HCT116 (cell line): Measurements from ENCODE around the gene HACD1. TPM values are rescaled to one million over a fixed set of nuclear protein-coding genes. Genes with fewer than 3 reads are reported as not detected.

Experiments used
- ATAC-seq: fragments of 200-7000 bp; cut with Tn5 transposase; 2 replicates; pipeline ENCODE4 v1.9.1; 2020; ENCODE audit warnings: mild to moderate bottlenecking, moderate library complexity
- BruUV-seq: library from RNA; stranded (reverse); fragments of 400-500 nt; replicated peaks from 2 replicates; lab custom pipeline; 2021; lab: Mats Ljungman, UMichigan
- CTCF ChIA-PET: fragments of 300-600 bp; sonication (Branson Sonifier 250); formaldehyde crosslinking; loops from one replicate; lab custom pipeline; 2021; ENCODE audit warnings: antibody characterized with exemption; lab: Charles Lee
- POLR2A ChIA-PET: fragments of 300-600, 350-600 bp; sonication (Branson Sonifier 250); formaldehyde crosslinking; loops from one replicate; lab custom pipeline; 2021; ENCODE audit warnings: antibody characterized with exemption; lab: Charles Lee
- RAD21 ChIA-PET, 2 experiments: fragments of 300-600 bp; sonication (Branson Sonifier 250); formaldehyde crosslinking; loops; one replicate each; lab custom pipeline; 2023; ENCODE audit warnings: low total read pairs in 2 of 2; ENCODE audit not compliant: uncharacterized antibody in 2 of 2, unreplicated experiment in 2 of 2, low non-redundant PET in 1 of 2; lab: Charles Lee
- DNase-seq: peaks from one replicate; pipeline ENCODE4 v3.0.0-alpha.2; 2010; ENCODE audit warnings: low read depth, low spot score
- H2AFZ ChIP-seq: fragments of 200-600 bp; shearing (Covaris generic), sonication (generic); 2 replicates; pipeline ENCODE4 v1.6.1; 2017; ENCODE audit warnings: low read depth, mixed run types, mixed read lengths, antibody characterized with exemption, low read length; ENCODE audit not compliant: poor library complexity, severe bottlenecking
- H3K27ac ChIP-seq: 2 replicates; pipeline ENCODE4 v1.5.1; 2012; ENCODE audit warnings: low read depth, low read length
- H3K27me3 ChIP-seq: fragments of 200-600 bp; sonication (generic); 2 replicates; pipeline ENCODE4 v1.6.1; 2016; ENCODE audit warnings: mixed run types, low read length, mixed read lengths; ENCODE audit not compliant: insufficient read depth
- H3K36me3 ChIP-seq, 2 experiments: fragments of 200-500 bp in 1 of 2; fragments of 200-600 bp in 1 of 2; sonication (Bioruptor generic) in 1 of 2; sonication (generic) in 1 of 2; 2 replicates each; pipeline versions ENCODE4 v1.5.1 to v1.6.1; 2014 to 2016; ENCODE audit warnings: low read length in 2 of 2, inconsistent platforms in 1 of 2, mixed read lengths in 1 of 2, mixed run types in 1 of 2; ENCODE audit not compliant: insufficient read depth in 2 of 2, control insufficient read depth in 1 of 2
- H3K4me1 ChIP-seq, 2 experiments: fragments of 200-600 bp in 1 of 2; sonication (generic) in 1 of 2; 2 replicates each; pipeline versions ENCODE4 v1.5.1 to v1.6.1; 2012 to 2017; ENCODE audit warnings: low read length in 2 of 2, inconsistent platforms in 1 of 2, mild to moderate bottlenecking in 1 of 2, mixed read lengths in 1 of 2, mixed run types in 1 of 2, moderate library complexity in 1 of 2; ENCODE audit not compliant: insufficient read depth in 2 of 2, control insufficient read depth in 1 of 2
- H3K4me2 ChIP-seq: fragments of 200-600 bp; sonication (generic); 2 replicates; pipeline ENCODE4 v1.6.1; 2017; ENCODE audit warnings: mixed run types, low read length, mixed read lengths
- H3K4me3 ChIP-seq, 2 experiments: fragments of 200-600 bp in 1 of 2; sonication (generic) in 1 of 2; replicated peaks in 1 of 2; 2 replicates each; pipeline ENCODE4 v1.5.1; 2011 to 2016; ENCODE audit warnings: low read length in 2 of 2, control low read depth in 1 of 2, low read depth in 1 of 2, mild to moderate bottlenecking in 1 of 2, mixed read lengths in 1 of 2, mixed run types in 1 of 2
- H3K79me2 ChIP-seq: fragments of 200-600 bp; sonication (generic); 2 replicates; pipeline ENCODE4 v1.6.1; 2017; ENCODE audit warnings: mild to moderate bottlenecking, mixed run types, low read length, moderate library complexity, mixed read lengths; ENCODE audit not compliant: insufficient read depth
- H3K9ac ChIP-seq: fragments of 200-600 bp; sonication (generic); 2 replicates; pipeline ENCODE4 v1.6.1; 2016; ENCODE audit warnings: low read length, mixed read lengths
- H3K9me2 ChIP-seq: fragments of 200-600 bp; sonication (generic), shearing (Covaris generic); 2 replicates; pipeline ENCODE4 v1.6.1; 2017; ENCODE audit warnings: mixed run types, mild to moderate bottlenecking, moderate library complexity; ENCODE audit not compliant: insufficient read depth
- H3K9me3 ChIP-seq, 2 experiments: fragments of 200-500 bp in 1 of 2; fragments of 200-600 bp in 1 of 2; sonication (Bioruptor generic) in 1 of 2; sonication (generic) in 1 of 2; 2 replicates each; pipeline ENCODE4 v1.6.1; 2014 to 2017; ENCODE audit warnings: low read length in 2 of 2, mixed read lengths in 2 of 2, inconsistent platforms in 1 of 2, low read depth in 1 of 2, mild to moderate bottlenecking in 1 of 2, mixed run types in 1 of 2, moderate library complexity in 1 of 2; ENCODE audit not compliant: control insufficient read depth in 1 of 2, insufficient read depth in 1 of 2
- H4K20me1 ChIP-seq: fragments of 200-600 bp; sonication (generic), shearing (Covaris generic); 2 replicates; pipeline ENCODE4 v1.6.1; 2017; ENCODE audit warnings: mixed run types, mild to moderate bottlenecking, moderate library complexity; ENCODE audit not compliant: insufficient read depth
- EGR1 ChIP-seq: IDR thresholded peaks from 2 replicates; pipeline ENCODE4 v1.6.1; 2012; ENCODE audit warnings: low read depth
- ELF1 ChIP-seq: IDR thresholded peaks from 2 replicates; pipeline ENCODE4 v1.6.1; 2012; ENCODE audit warnings: low read depth, borderline replicate concordance
- EZH2phosphoT487 ChIP-seq: fragments of 200-600 bp; IDR thresholded peaks from 2 replicates; pipeline ENCODE4 v1.6.1; 2018; ENCODE audit warnings: antibody characterized with exemption, borderline replicate concordance
- FOSL1 ChIP-seq: IDR thresholded peaks from 2 replicates; pipeline ENCODE4 v1.6.1; 2012; ENCODE audit warnings: low read depth
- JUND ChIP-seq: IDR thresholded peaks from 2 replicates; pipeline ENCODE4 v1.6.1; 2012
- POLR2A ChIP-seq: IDR thresholded peaks from 2 replicates; pipeline ENCODE4 v1.7.0; 2011; ENCODE audit warnings: borderline replicate concordance; ENCODE audit not compliant: insufficient read depth, insufficient read length; ENCODE audit errors: extremely low read depth
- POLR2AphosphoS5 ChIP-seq: IDR thresholded peaks from 2 replicates; pipeline ENCODE4 v1.6.1; 2011; ENCODE audit warnings: mild to moderate bottlenecking, low read depth, low read length, moderate library complexity
- RAD21 ChIP-seq: IDR thresholded peaks from 2 replicates; pipeline ENCODE4 v1.6.1; 2012; ENCODE audit warnings: low read depth, mild to moderate bottlenecking
- SIN3A ChIP-seq: IDR thresholded peaks from 2 replicates; pipeline ENCODE4 v1.6.1; 2012; ENCODE audit warnings: low read depth
- YY1 ChIP-seq: IDR thresholded peaks from 2 replicates; pipeline ENCODE4 v1.6.1; 2011; ENCODE audit warnings: low read length, low read depth, moderate library complexity, mild to moderate bottlenecking; ENCODE audit not compliant: insufficient replicate concordance; ENCODE audit errors: extremely low read depth
- intact Hi-C: fragments of 100-400 bp; cut with micrococcal nuclease; formaldehyde crosslinking; loops from 2 replicates; pipeline ENCODE4 v1.10.0; 2022
- total RNA-seq: library from RNA; stranded (reverse); gene quantifications from one replicate; pipeline ENCODE4 v1.2.1, GENCODE V29; 2021; ENCODE audit not compliant: unreplicated experiment
- TF ChIP-seq, protein P1 (sequence below): IDR thresholded peaks from 2 replicates; pipeline ENCODE4 v1.6.1; 2012
- TF ChIP-seq, protein P2 (sequence below): IDR thresholded peaks from 2 replicates; pipeline ENCODE4 v1.6.1; 2011; ENCODE audit warnings: mild to moderate bottlenecking, low read length, moderate library complexity; ENCODE audit not compliant: insufficient replicate concordance; ENCODE audit errors: extremely low read depth
- TF ChIP-seq, protein P3 (sequence below), 3 experiments: fragments of 200-600 bp in 1 of 3; sonication (generic) in 1 of 3; IDR thresholded peaks in 2 of 3; conservative IDR thresholded peaks in 1 of 3; 2 replicates each; pipeline ENCODE4 v1.5.1; 2012 to 2017; ENCODE audit warnings: low read depth in 2 of 3, low read length in 2 of 3, antibody characterized with exemption in 1 of 3, borderline replicate concordance in 1 of 3, control low read depth in 1 of 3, mild to moderate bottlenecking in 1 of 3, mixed read lengths in 1 of 3, mixed run types in 1 of 3, moderate library complexity in 1 of 3; ENCODE audit not compliant: insufficient read depth in 1 of 3

Gene HACD1
- total RNA-seq, 1 experiment from 2014 or later: 21.6 TPM

DNA sequence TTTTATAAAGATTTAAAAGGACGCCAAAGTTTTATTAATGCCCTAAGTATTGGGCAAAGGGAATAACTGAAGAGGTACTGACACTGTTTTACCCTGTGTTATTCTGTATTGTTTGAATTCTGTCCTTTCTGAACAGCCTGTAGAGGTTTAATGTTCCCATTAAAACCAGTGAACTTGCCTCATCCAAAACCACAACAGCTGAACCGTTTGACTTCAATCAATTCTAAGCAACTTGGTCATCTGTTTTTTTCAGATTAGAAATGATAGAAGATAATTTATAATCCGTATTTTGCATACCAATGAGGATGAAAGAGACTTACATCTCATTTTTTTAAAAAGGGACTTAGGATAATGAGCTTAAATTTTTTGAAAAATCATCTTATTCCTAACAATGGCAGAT, 40.4 kb downstream of the HACD1 start:
- TF ChIP-seq, protein P1, sequence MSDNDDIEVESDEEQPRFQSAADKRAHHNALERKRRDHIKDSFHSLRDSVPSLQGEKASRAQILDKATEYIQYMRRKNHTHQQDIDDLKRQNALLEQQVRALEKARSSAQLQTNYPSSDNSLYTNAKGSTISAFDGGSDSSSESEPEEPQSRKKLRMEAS: no peak
- TF ChIP-seq RAD21: no peak
- TF ChIP-seq, protein P2, sequence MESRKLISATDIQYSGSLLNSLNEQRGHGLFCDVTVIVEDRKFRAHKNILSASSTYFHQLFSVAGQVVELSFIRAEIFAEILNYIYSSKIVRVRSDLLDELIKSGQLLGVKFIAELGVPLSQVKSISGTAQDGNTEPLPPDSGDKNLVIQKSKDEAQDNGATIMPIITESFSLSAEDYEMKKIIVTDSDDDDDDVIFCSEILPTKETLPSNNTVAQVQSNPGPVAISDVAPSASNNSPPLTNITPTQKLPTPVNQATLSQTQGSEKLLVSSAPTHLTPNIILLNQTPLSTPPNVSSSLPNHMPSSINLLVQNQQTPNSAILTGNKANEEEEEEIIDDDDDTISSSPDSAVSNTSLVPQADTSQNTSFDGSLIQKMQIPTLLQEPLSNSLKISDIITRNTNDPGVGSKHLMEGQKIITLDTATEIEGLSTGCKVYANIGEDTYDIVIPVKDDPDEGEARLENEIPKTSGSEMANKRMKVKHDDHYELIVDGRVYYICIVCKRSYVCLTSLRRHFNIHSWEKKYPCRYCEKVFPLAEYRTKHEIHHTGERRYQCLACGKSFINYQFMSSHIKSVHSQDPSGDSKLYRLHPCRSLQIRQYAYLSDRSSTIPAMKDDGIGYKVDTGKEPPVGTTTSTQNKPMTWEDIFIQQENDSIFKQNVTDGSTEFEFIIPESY: no peak
- no peak for TF ChIP-seq POLR2AphosphoS5
- TF ChIP-seq SIN3A: no peak
- Histone ChIP-seq H3K4me2 (no peak overlapping the region), H3K79me2 (no peaks in the 10 kb centered on the region), H4K20me1 (no peaks in the 10 kb centered on the region), H3K9me3 (no peaks in the 10 kb centered on the region), H3K4me1 (no peaks in the 10 kb centered on the region), H3K9me2 (no peaks in the 10 kb centered on the region), H3K9ac (no peak overlapping the region), H3K36me3 (no peaks in the 10 kb centered on the region), H2AFZ (no peak overlapping the region), H3K4me3 (no peak overlapping the region), H3K27ac (no peak overlapping the region), H3K27me3 (no peaks in the 10 kb centered on the region)
- ChIA-PET POLR2A (no interaction called here), RAD21 (no interaction called here), CTCF (no interaction called here)
- DNase-seq: no peak
- ATAC-seq: no peak
- intact Hi-C loops: no loop called here
- no TSS peak for BruUV-seq

DNA sequence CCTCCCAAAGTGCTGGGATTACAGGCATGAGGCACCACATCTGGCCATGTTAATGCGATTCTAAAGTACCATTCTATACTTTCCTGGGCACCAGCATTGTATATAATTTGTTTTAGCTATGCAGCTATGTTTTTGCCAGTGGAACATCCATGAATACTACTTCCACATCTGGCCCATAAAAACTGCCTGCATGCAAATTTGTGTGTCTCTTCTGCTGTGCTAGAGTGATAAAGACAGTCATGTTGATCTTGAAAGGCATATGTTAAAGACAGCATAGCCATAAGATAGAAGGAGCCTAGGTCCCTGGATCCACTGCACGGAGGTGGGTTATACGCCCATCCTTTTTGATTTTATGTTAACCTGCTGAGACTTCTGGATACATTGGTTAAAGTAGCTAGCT, 52.3 kb downstream of the HACD1 start:
- no peaks in the 10 kb centered on the region for H3K4me1 ChIP-seq
- H3K79me2 ChIP-seq: no peaks in the 10 kb centered on the region
- no peaks in the 10 kb centered on the region for H3K9me2 ChIP-seq
- no peak overlapping the region for H3K4me3 ChIP-seq
- intact Hi-C loops: no loop called here
- no peaks in the 10 kb centered on the region for H3K36me3 ChIP-seq
- H3K9me3 ChIP-seq: no peaks in the 10 kb centered on the region
- no peaks in the 10 kb centered on the region for H4K20me1 ChIP-seq
- POLR2A ChIA-PET: no interaction called here
- H3K27ac ChIP-seq: no peak overlapping the region
- no peak overlapping the region for H3K4me2 ChIP-seq
- BruUV-seq: no TSS peak
- RAD21 ChIA-PET: no interaction called here
- CTCF ChIA-PET: no interaction called here
- H2AFZ ChIP-seq: no peak overlapping the region
- no peaks in the 10 kb centered on the region for H3K27me3 ChIP-seq
- no peak for DNase-seq
- ATAC-seq: no peak
- H3K9ac ChIP-seq: no peak overlapping the region
- TF ChIP-seq ELF1 (no peak), POLR2AphosphoS5 (no peak), EGR1 (no peak), EZH2phosphoT487 (no peak), JUND (no peak), POLR2A (no peak), YY1 (no peak), SIN3A (no peak), FOSL1 (no peak)
- TF ChIP-seq, protein P2: no peak
- TF ChIP-seq, protein P3, sequence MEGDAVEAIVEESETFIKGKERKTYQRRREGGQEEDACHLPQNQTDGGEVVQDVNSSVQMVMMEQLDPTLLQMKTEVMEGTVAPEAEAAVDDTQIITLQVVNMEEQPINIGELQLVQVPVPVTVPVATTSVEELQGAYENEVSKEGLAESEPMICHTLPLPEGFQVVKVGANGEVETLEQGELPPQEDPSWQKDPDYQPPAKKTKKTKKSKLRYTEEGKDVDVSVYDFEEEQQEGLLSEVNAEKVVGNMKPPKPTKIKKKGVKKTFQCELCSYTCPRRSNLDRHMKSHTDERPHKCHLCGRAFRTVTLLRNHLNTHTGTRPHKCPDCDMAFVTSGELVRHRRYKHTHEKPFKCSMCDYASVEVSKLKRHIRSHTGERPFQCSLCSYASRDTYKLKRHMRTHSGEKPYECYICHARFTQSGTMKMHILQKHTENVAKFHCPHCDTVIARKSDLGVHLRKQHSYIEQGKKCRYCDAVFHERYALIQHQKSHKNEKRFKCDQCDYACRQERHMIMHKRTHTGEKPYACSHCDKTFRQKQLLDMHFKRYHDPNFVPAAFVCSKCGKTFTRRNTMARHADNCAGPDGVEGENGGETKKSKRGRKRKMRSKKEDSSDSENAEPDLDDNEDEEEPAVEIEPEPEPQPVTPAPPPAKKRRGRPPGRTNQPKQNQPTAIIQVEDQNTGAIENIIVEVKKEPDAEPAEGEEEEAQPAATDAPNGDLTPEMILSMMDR (IDR thresholded peaks at IDR 0.05 in 2 of 3, conservative IDR thresholded peaks at IDR 0.05 in 1 of 3; ENCODE audit: borderline replicate concordance in 1 of 3, insufficient read depth in 1 of 3, low read depth in 2 of 3, low read length in 2 of 3): no peak
- TF ChIP-seq, protein P1: no peak
